GM21390 (cell line): Measurements from ENCODE around the gene SRP54.
"Not testable (repeated sequence)": the region's sequence is repeated elsewhere in the genome, so short reads cannot be mapped to it uniquely, and the experiment has no call there.

ENCODE experiments used
- ATAC-seq: cut with Tn5 transposase; IDR thresholded peaks from one replicate; pipeline ENCODE4 v1.9.1; 2021; ENCODE audit not compliant: unreplicated experiment

SRP54 gene

DNA sequence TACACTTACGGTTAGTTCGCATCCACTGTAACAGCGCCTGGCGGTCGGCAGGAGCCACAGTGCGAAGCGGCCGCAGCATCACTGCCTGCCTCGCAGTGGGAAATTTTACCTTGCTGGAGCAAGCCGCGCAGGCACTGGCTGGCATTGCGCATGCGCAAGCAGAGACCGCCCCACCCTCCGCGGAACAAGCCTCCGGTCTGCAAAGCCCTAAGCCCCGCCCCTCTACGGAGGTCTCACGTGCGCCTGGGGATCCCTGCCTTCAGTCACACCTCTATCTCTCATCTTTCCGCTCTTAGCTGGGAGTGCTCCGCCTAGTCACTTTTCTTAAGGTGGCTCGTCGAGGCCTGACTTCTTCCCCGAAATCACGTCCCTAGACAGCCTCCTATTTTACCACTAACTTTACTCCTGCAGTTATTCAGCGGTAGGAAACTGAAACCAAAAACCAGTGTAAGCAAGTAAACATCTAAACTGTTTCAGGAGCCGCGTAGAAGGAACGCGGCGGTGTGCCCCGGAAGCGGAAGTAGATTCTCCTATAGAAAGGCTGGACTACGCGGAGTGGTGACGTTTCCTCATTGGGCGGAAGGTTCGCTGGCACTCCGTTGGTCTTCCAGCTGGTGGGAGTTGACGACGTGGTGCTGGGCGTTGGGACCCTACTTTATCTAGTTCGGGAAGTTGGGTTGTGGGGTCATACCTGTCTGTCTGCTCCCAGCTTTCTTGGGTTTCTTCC lies at the start of gene SRP54:
TSS of gene SRP54 (plus strand) at position 572 of the 727 bp plus-strand sequence. CDS start 13,718 bp downstream, outside the sequence.
- ATAC-seq, result peak; percentile 80

DNA sequence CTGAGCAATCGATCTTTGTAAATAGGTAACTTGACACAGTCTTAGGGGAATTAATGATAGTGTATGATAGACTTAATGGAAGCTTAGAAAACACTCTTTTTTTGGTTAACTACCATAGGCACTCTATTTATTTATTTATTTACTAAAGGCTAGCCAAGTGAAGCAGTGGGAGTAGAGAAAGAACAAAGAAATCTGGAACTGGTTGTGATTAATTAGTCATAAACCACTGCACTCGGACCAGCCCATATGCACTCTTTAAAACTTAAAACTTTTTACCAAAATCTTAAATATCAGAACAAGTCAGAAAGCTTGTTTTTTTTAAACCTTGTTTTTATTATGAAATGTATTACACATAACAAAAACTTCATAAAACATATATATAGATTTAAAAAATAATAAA lies 49.5 kb upstream of the SRP54 start:
- ATAC-seq, result no peak

- no peak for ATAC-seq
Measured at GRCh38 chr14:34935488-34935887, 47.3 kb upstream of the SRP54 start.

DNA sequence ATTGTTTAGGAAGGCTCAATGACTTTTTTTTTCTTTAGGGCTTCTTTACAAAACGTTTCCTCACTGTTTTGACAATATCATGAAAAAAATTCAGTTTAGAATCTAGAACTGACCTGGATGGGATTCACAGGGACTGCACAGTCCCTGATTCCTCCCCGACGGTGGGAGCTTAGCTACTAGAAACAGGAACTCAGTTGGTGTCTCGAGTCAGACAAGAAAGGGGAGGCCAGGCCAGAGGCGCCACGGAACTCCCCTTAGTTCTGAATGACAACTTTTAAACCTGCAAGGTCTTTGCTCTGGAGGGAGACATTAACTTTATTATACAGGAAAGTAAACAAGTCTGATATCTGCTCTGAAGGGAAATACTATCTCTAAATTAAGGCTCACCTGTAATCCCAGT lies 45.4 kb upstream of the SRP54 start:
- no peak for ATAC-seq

DNA sequence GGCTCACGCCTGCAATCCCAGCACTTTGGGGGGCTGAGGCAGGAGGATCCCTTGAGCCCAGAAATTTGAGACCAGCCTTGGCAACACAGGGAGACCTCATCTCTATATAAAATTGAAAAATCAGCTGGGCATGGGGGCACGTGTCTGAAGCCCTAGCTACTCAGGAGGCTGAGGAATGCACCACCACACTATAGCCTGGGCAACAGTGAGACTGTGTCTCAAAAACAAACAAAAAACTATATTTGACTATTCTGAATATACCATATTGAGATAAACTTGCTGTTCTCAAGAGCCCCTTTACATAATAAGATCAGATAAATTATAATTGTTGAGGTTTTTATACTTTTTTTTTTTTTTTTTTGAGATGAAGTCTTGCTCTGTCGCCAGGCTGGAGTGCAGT lies 44.9 kb upstream of the SRP54 start:
- ATAC-seq, result no peak

DNA sequence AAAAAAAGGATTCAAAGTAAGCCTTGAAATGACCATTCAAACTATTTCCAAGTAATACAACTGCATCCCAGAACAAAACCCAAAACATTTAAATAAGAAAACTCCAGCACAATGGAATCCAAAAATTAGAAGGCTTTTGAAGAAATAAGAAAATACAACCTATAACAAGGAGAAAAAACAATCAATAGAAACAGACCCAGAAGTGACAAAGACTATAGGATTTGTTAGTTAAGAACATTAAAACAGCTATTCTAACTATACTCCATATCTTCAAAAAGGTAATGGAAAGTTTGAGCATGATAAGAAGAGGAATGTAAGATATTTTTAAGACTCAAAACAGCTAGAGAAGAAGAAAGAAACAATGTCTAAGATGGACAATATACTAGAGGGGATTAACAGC lies 39.3 kb upstream of the SRP54 start:
- ATAC-seq, result no peak

- no peak for ATAC-seq
Measured at GRCh38 chr14:34944744-34945143, 38.0 kb upstream of the SRP54 start.

- no peak for ATAC-seq
Measured at GRCh38 chr14:34946699-34947098, 36.1 kb upstream of the SRP54 start.

DNA sequence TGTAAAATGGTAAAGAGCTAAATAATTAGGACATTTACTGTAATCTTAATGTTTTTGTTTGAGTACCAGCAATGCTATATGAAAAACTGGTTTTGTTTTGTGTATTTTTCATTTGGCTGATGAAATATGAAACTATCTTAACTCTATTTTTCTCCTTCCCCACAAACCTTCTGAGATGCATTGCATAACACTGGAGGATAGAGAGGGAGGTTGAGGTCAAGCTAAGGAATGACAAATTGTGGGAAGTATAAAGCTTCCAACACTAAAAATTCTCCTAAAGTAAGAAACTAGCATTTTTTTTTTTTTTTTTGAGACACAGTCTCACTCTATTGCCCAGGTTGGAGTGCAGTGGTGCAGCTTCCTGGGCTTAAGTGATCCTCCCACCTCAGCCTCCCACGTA lies 31.5 kb upstream of the SRP54 start:
- no peak for ATAC-seq

DNA sequence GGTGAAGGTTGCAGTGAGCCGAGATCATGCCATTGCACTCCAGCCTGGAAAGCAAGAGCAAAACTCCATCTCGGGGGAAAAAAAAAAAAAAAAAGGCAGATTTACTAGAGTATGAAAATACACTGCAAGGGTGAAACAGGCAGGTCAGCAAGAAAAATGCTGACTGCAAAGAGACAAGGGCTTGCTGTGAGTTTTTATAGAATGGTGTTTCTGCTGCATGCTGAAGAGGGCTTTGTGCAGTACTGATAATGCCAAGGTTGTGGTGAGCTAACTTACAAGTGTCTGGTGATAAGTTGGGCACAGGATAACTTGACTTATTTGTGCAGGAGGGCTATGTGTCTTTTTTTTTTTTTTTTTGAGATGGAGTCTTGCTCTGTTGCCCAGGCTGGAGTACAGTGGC lies 25.9 kb upstream of the SRP54 start:
- ATAC-seq, result no peak

- ATAC-seq, result no peak
Measured at GRCh38 chr14:34957771-34958286, 25.0 kb upstream of the SRP54 start.

DNA sequence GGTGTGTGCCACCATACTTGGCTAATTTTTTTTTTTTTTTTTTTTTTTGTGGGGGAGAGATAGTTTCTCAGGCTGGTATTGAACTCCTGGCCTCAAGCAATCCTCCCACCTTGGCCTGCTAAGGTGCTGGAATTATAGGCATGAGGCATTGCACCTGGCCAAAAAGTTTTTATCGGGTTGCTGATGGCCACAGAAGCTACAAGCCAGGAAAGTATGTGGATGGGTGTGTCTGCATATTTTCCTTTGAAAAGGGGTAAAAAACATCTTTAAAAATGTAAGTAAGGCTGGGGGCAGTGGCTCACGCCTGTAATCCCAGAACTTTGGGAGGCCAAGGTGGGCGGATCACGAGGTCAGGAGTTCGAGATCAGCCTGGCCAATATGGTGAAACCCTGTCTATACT lies 20.7 kb upstream of the SRP54 start:
- not testable (repeated sequence) for ATAC-seq

GRCh38 chr14:34964977-34965764 lies 17.6 kb upstream of the SRP54 start:
- ATAC-seq, result no peak

GRCh38 chr14:34965912-34966311 lies 16.9 kb upstream of the SRP54 start:
- no peak for ATAC-seq

DNA sequence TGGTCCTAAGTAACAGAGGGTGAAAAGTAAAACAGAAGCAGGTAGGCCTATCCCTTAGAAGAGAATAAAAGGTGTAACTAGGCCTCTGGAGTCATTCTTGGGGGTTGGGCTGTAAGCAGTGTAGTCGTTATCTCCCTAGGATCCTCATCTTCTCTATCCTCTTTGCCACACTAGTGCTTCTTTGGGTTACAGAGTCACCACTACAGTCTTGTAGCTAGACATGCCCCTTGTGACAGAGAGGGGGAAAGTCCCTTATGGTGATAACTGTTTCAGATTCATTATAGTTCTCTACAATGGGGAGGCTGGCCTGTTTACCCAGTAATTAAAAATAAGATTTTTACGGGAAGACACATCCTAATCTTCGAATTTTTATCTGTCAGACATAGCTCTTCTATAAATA lies 16.4 kb upstream of the SRP54 start:
- peak; percentile 86 for ATAC-seq

- ATAC-seq, result no peak
Measured at GRCh38 chr14:34970665-34971064, 12.1 kb upstream of the SRP54 start.

DNA sequence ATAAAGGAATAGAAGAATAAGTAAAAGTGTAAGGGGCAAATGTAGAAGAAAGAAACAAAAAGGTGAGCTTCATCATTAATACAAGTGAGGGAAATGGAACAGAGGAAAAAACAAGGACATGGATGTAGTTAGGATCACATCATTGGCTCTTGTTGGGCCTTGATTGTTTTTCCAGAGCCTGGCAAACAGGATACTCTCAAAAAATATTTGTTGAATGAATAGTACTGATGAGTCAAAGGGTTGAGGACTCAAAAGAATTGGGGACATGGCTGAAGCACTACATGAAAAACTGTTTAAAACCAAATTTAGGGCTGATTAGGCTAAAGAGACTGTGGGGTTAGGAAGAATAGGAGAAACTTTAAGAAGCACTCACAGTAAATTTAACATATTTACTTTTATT lies 11.4 kb upstream of the SRP54 start:
- ATAC-seq, result no peak

- no peak for ATAC-seq
Measured at GRCh38 chr14:34971801-34972200, 11.0 kb upstream of the SRP54 start.

DNA sequence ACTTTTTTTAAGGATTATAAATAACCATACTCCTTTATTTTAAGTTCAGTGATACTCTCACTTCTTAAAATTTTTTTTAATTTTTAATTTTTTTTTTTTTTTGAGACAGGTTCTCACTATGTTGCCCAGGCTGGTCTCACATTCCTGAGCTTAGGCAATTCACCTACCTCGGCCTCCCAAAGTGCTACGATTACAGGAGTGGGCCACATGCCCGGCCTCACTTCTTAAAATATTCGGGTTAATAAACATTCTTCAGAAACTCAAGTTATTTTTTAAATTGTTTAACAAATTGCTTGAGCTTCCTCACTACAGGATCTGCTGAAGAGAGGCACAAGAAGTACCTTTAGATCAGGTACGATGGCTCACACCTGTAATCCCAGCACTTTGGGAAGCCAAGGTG lies 4.3 kb upstream of the SRP54 start:
- ATAC-seq, result no peak

- ATAC-seq, result no peak
Measured at GRCh38 chr14:34980337-34980900, 2.4 kb upstream of the SRP54 start.

GRCh38 chr14:34981743-34982420 lies 910 bp upstream of the SRP54 start:
- ATAC-seq, result peak; percentile 1
